HepG2 (cell line): Measurements from ENCODE around the gene C21orf58. TPM values are rescaled to one million over a fixed set of nuclear protein-coding genes. Genes with fewer than 3 reads are reported as not detected.

Experiments
- ERF ChIP-seq: IDR thresholded peaks from 2 replicates; pipeline ENCODE4 v1.6.1; 2018; ENCODE audit warnings: missing biosample characterization, missing genetic modification reagents
- NFYC ChIP-seq: IDR thresholded peaks from 2 replicates; pipeline ENCODE4 v1.6.1; 2016; ENCODE audit warnings: missing genetic modification reagents, missing compliant biosample characterization
- PHF20 ChIP-seq: sonication (generic); formaldehyde crosslinking; IDR thresholded peaks from 2 replicates; pipeline ENCODE4 v1.5.0; 2020; ENCODE audit warnings: mild to moderate bottlenecking, missing genetic modification reagents
- SMARCE1 ChIP-seq: fragments of 450-650 bp; IDR thresholded peaks from 2 replicates; pipeline ENCODE4 v1.6.1; 2017; ENCODE audit warnings: borderline replicate concordance
- SRSF4 ChIP-seq: fragments of 200-400 bp; formaldehyde crosslinking; IDR thresholded peaks from one replicate; pipeline ENCODE4 v1.6.1; 2018; ENCODE audit warnings: mild to moderate bottlenecking, low read depth, low read length, moderate library complexity; ENCODE audit not compliant: poor library complexity, severe bottlenecking
- TFDP2 ChIP-seq: sonication (generic); formaldehyde crosslinking; IDR thresholded peaks from 2 replicates; pipeline ENCODE4 v1.4.0; 2020; ENCODE audit warnings: missing genetic modification reagents
- ZNF350 ChIP-seq: sonication (generic); formaldehyde crosslinking; IDR thresholded peaks from 2 replicates; pipeline ENCODE4 v1.4.0; 2020; ENCODE audit warnings: mild to moderate bottlenecking, low read depth, missing genetic modification reagents, borderline replicate concordance
- ZNF546 ChIP-seq: sonication (generic); formaldehyde crosslinking; conservative IDR thresholded peaks from 2 replicates; pipeline ENCODE4 v1.8.1; 2023; ENCODE audit warnings: mild to moderate bottlenecking, missing genetic modification reagents
- ZSCAN9 ChIP-seq: IDR thresholded peaks from 2 replicates; pipeline ENCODE4 v1.6.1; 2016; ENCODE audit warnings: borderline replicate concordance
- ZXDC ChIP-seq: sonication (generic); formaldehyde crosslinking; IDR thresholded peaks from 2 replicates; pipeline ENCODE4 v1.5.0; 2020; ENCODE audit warnings: mild to moderate bottlenecking, missing genetic modification reagents
- polyA plus RNA-seq, 8 experiments: library from polyadenylated mRNA; depleted of rRNA in 3 of 8; stranded (reverse) in 7 of 8; unstranded in 1 of 8; fragments of >200 nt; fragmentation: Illumina TruSeq in 4 of 8; extraction: Trizol in 4 of 8; gene quantifications; 2 replicates each; pipeline versions ENCODE4 v1.2.1 to v1.2.3, GENCODE V29; 2011 to 2016; ENCODE audit warnings: low read depth in 4 of 8, missing spikeins in 1 of 8, mixed read lengths in 1 of 8; ENCODE audit not compliant: insufficient read depth in 1 of 8
- total RNA-seq, 5 experiments: library from RNA; depleted of rRNA; stranded (reverse); fragments of >200 nt; fragmentation: Illumina TruSeq; extraction: Trizol; gene quantifications; 2 replicates each; pipeline ENCODE4 v1.2.3, GENCODE V29; 2016; ENCODE audit warnings: low read depth in 1 of 5

Gene C21orf58
- total and polyA plus RNA-seq, 2 of the 13 experiments (the other 11 are each of a cell fraction or from before 2014, with no cell fraction given), result 3.5 to 6.8 TPM

GRCh38 chr21:46323227-46323709 lies 402 bp downstream of the C21orf58 start (continued):
- TF ChIP-seq ZNF350 (CRISPR knock-in tag) (no peak), SRSF4 (no peak), TFDP2 (CRISPR knock-in tag) (no peak), ZNF546 (no peak), SMARCE1 (no peak), ZSCAN9 (CRISPR knock-in tag) (no peak), PHF20 (CRISPR knock-in tag) (peak; percentile 3; the same call in 1 of the 2 replicates), NFYC (CRISPR knock-in tag) (no peak), ERF (CRISPR knock-in tag) (no peak), ZXDC (no peak)
